DMS 273 (cell line): ENCODE results near the gene SELP.

Experiments
- DNase-seq: peaks from one replicate; lab custom pipeline; 2025; ENCODE audit not compliant: unreplicated experiment; lab: John Stamatoyannopoulos, UW

The SELP gene

GRCh38 chr1:169623132-169623926 is 6.6 kb downstream of the SELP start:
- DNase-seq = no peak

- no peak for DNase-seq
These were observed 9.4 kb downstream of the SELP start for GRCh38 chr1:169620565-169620964.

- DNase-seq = no peak
These were observed 11.6 kb downstream of the SELP start for GRCh38 chr1:169618367-169618766.

GRCh38 chr1:169615803-169616202 is 14.1 kb downstream of the SELP start:
- DNase-seq = no peak

- no peak for DNase-seq
These were observed 19.1 kb downstream of the SELP start for GRCh38 chr1:169610858-169611257.

- no peak for DNase-seq
These were observed 19.8 kb downstream of the SELP start for GRCh38 chr1:169610108-169610507.

GRCh38 chr1:169608226-169608625 is 21.7 kb downstream of the SELP start:
- no peak for DNase-seq

- no peak for DNase-seq
These were observed 25.0 kb downstream of the SELP start for GRCh38 chr1:169604781-169605560.

- DNase-seq = peak; percentile 21
These were observed 28.6 kb downstream of the SELP start for GRCh38 chr1:169601096-169601881.

GRCh38 chr1:169595764-169596711 is 33.9 kb downstream of the SELP start:
- DNase-seq = no peak

GRCh38 chr1:169594391-169594790 is 35.5 kb downstream of the SELP start:
- DNase-seq = no peak

GRCh38 chr1:169590932-169591331 is 39.0 kb downstream of the SELP start:
- DNase-seq = no peak

- DNase-seq = no peak
These were observed 41.0 kb downstream of the SELP start for GRCh38 chr1:169588785-169589485.

GRCh38 chr1:169588112-169588511 is 41.8 kb downstream of the SELP start:
- no peak for DNase-seq

GRCh38 chr1:169586395-169587255 is 43.3 kb downstream of the SELP start, which contains the start of gene F5:
Gene F5 (minus strand): TSS chr1:169586481. CDS start chr1:169586386, 95 bp downstream.
- peak; percentile 79 for DNase-seq

- DNase-seq = no peak
These were observed 43.9 kb downstream of the SELP start for GRCh38 chr1:169586067-169586394.

GRCh38 chr1:169585181-169585580 is 44.7 kb downstream of the SELP start:
- no peak for DNase-seq

GRCh38 chr1:169584483-169585144 is 45.3 kb downstream of the SELP start:
- no peak for DNase-seq
